B cell (primary cell): Measurements from ENCODE around the gene FOXP3. TPM values are rescaled to one million over a fixed set of nuclear protein-coding genes. Genes with fewer than 3 reads are reported as not detected.

Source experiments
- ATAC-seq: fragments of 200-7000 bp; cut with Tn5 transposase; one replicate; pipeline ENCODE4 v1.10.0; 2021; ENCODE audit warnings: low read depth, mild to moderate bottlenecking, moderate number of reproducible peaks, moderate library complexity
- CTCF ChIA-PET: fragments of 350-600 bp; sonication (Branson Sonifier 250); formaldehyde crosslinking; loops from one replicate; lab custom pipeline; 2021; ENCODE audit warnings: antibody characterized with exemption, inconsistent platforms; lab: Charles Lee
- POLR2A ChIA-PET: fragments of 350-600 bp; sonication (Branson Sonifier 250); formaldehyde crosslinking; loops from one replicate; lab custom pipeline; 2021; ENCODE audit warnings: antibody characterized with exemption; lab: Charles Lee
- DNase-seq: peaks from one replicate; pipeline ENCODE4 v3.0.0; 2013
- H2AFZ ChIP-seq: 2 replicates; pipeline ENCODE4 v1.6.1; 2012; ENCODE audit warnings: mild to moderate bottlenecking, low read depth, low read length; ENCODE audit not compliant: insufficient read depth, poor library complexity, severe bottlenecking
- H3K27ac ChIP-seq, 2 donors: 1 replicate in 1 of 2; 2 replicates in 1 of 2; pipeline ENCODE4 v1.5.1; 2012 to 2013; ENCODE audit warnings: low read length in 2 of 2, mild to moderate bottlenecking in 2 of 2, moderate library complexity in 1 of 2
- H3K27me3 ChIP-seq, 4 experiments: fragments of 200-600 bp in 1 of 4; sonication (generic) in 1 of 4; replicated peaks in 1 of 4; 1 replicate in 2 of 4; 2 replicates in 2 of 4; pipeline versions ENCODE4 v1.6.1 to v1.7.0; 2013 to 2016; ENCODE audit warnings: low read length in 3 of 4, mild to moderate bottlenecking in 2 of 4, mixed read lengths in 1 of 4, moderate library complexity in 1 of 4; ENCODE audit not compliant: insufficient read depth in 4 of 4, control insufficient read depth in 3 of 4; ENCODE audit errors: control extremely low read depth in 1 of 4
- H3K36me3 ChIP-seq, 2 experiments: replicated peaks in 1 of 2; 1 replicate in 1 of 2; 2 replicates in 1 of 2; pipeline versions ENCODE4 v1.6.1 to v1.7.1; 2013; ENCODE audit warnings: low read length in 1 of 2; ENCODE audit not compliant: insufficient read depth in 2 of 2, control insufficient read depth in 1 of 2; ENCODE audit errors: control extremely low read depth in 1 of 2, extremely low read depth in 1 of 2
- H3K4me1 ChIP-seq, 2 donors: fragments of 200-600 bp in 1 of 2; sonication (generic) in 1 of 2; 1 replicate in 1 of 2; 2 replicates in 1 of 2; pipeline versions ENCODE4 v1.5.1 to v1.6.1; 2013 to 2017; ENCODE audit warnings: low read length in 2 of 2; ENCODE audit not compliant: control insufficient read depth in 2 of 2, insufficient read depth in 2 of 2
- H3K4me2 ChIP-seq: replicated peaks from 2 replicates; pipeline ENCODE3; 2012; ENCODE audit warnings: mild to moderate bottlenecking, low read depth, low read length; ENCODE audit not compliant: poor library complexity, severe bottlenecking
- H3K4me3 ChIP-seq, 5 experiments: fragments of 200-600 bp in 1 of 5; sonication (generic) in 1 of 5; 1 replicate in 3 of 5; 2 replicates in 2 of 5; pipeline versions ENCODE4 v1.5.1 to v1.7.0; 2011 to 2016; ENCODE audit warnings: low read length in 4 of 5, mild to moderate bottlenecking in 4 of 5, low read depth in 2 of 5, control low read depth in 1 of 5, moderate library complexity in 1 of 5; ENCODE audit not compliant: insufficient read depth in 1 of 5; ENCODE audit errors: control extremely low read depth in 1 of 5, extremely low read depth in 1 of 5
- H3K79me2 ChIP-seq: fragments of 200-600 bp; sonication (generic); one replicate; pipeline ENCODE4 v1.6.0; 2016; ENCODE audit warnings: low read length; ENCODE audit not compliant: control insufficient read depth, insufficient read depth
- H3K9ac ChIP-seq: fragments of 200-600 bp; sonication (generic); 2 replicates; pipeline ENCODE4 v1.6.1; 2017; ENCODE audit warnings: mild to moderate bottlenecking, low read length, moderate library complexity
- H3K9me3 ChIP-seq, 3 donors: one replicate each; pipeline versions ENCODE4 v1.6.1 to v1.7.1; 2013; ENCODE audit warnings: low read length in 2 of 3; ENCODE audit not compliant: control insufficient read depth in 2 of 3, insufficient read depth in 1 of 3; ENCODE audit errors: control extremely low read depth in 1 of 3
- H4K20me1 ChIP-seq: 2 replicates; pipeline ENCODE4 v1.6.0; 2012; ENCODE audit warnings: mild to moderate bottlenecking, low read length; ENCODE audit not compliant: insufficient read depth, control insufficient read depth, poor library complexity, severe bottlenecking
- H3K27ac Mint-ChIP-seq: one replicate; pipeline ENCODE4 v1.8.0; 2021; ENCODE audit warnings: mixed read lengths
- H3K27me3 Mint-ChIP-seq: one replicate; pipeline ENCODE4 v1.8.0; 2021; ENCODE audit warnings: mixed read lengths
- H3K4me1 Mint-ChIP-seq: one replicate; pipeline ENCODE4 v1.8.0; 2021; ENCODE audit warnings: mixed read lengths
- H3K4me3 Mint-ChIP-seq: one replicate; pipeline ENCODE4 v1.8.0; 2021; ENCODE audit warnings: mixed read lengths
- H3K9me3 Mint-ChIP-seq: one replicate; pipeline ENCODE4 v1.8.0; 2022; ENCODE audit warnings: mixed read lengths; ENCODE audit not compliant: insufficient read depth
- EZH2 ChIP-seq: IDR thresholded peaks from 2 replicates; pipeline ENCODE4 v1.6.1; 2012; ENCODE audit warnings: borderline replicate concordance, low read depth, mild to moderate bottlenecking, moderate library complexity, low read length; ENCODE audit not compliant: insufficient read depth, poor library complexity, severe bottlenecking
- WGBS: methylation state at CpG from one replicate; pipeline ENCODE4 v1.1.5; 2013; ENCODE audit warnings: missing lambda C conversion rate; ENCODE audit not compliant: insufficient coverage; 5-methylcytosine and 5-hydroxymethylcytosine counted together
- intact Hi-C: fragments of 100-400 bp; cut with micrococcal nuclease; formaldehyde crosslinking; loops from one replicate; pipeline ENCODE4 v1.10.0; 2022
- polyA plus RNA-seq: library from polyadenylated mRNA; depleted of rRNA; stranded (reverse); fragments of >200 nt; gene quantifications from 2 replicates; pipeline ENCODE4 v1.2.3, GENCODE V29; 2012
- total RNA-seq, 2 donors: library from RNA; stranded (reverse); fragments of 120-200 nt in 1 of 2; gene quantifications; 1 replicate in 1 of 2; 2 replicates in 1 of 2; pipeline versions ENCODE4 v1.2.3 to v1.2.4, GENCODE V29; 2013 to 2022
- TF ChIP-seq, protein P1 (sequence below): fragments of 200-600 bp; IDR thresholded peaks from one replicate; pipeline ENCODE4 v1.8.0; 2022; ENCODE audit warnings: antibody characterized with exemption, mild to moderate bottlenecking

Gene FOXP3
- total and polyA plus RNA-seq, 2 donors (not counting 1 experiment from before 2014, with no cell fraction given): 0.03 TPM; not detected in 1

DNA sequence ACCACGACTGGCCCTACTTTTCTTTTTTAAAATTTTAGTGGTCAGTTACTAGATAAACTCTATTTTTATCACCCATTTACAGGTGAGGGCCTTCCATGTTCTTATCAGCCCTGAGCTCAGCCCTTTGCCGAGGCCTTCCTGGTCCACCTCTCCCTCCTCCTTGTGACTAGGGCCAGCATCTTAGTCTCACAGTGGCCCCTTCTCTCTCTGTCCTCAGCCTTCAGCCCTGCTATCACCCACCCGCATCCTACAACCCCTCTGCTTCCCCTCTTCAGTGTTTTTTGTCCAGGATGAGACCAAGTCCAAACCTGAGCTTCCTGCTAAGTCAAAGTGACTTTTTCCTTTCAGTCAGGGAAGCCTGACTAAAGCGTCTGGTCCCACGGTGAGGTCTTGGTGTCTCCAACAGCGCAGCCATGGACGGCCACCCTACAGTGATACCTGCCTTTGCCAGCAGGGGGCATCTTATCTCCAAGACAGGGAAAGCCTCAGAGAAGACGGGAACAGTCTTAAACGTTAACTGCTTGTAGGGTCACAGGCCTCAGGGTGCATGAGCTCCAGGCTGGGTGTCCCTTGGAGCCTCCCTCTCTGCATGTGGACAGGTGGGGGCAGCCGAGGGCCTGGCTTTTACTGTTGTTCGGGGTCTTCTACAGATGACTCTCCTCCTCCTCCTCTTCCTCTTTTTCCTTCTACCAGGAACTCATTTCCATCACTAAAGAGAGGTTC lies 27.3 kb upstream of the FOXP3 start:
- ChIA-PET CTCF (interaction anchor here (0.5 to 0.6 kb wide), 2 partner anchors 9 to 18 kb away, joined by 3 read pairs; no protein-coding TSS in a partner anchor), POLR2A (no interaction called here)
- peaks cover 0 to 9% of the 10 kb centered on the region in 2 donors for H3K4me1 ChIP-seq
- Mint-ChIP-seq H3K4me3 (no peak overlapping the region), H3K9me3 (no peaks in the 10 kb centered on the region), H3K4me1 (no peaks in the 10 kb centered on the region), H3K27me3 (no peaks in the 10 kb centered on the region), H3K27ac (no peak overlapping the region)
- peak overlapping the region; percentile 14 for H3K4me2 ChIP-seq
- intact Hi-C loops: loop anchor here (2.0 kb wide), 1 partner anchor 463 kb away; no protein-coding TSS in a partner anchor
- H3K36me3 ChIP-seq: no peaks in the 10 kb centered on the region
- WGBS: 28% methylated on average over 6 of the region's 11 CpGs
- H3K4me3 ChIP-seq: no peak overlapping the region
- H3K79me2 ChIP-seq: no peaks in the 10 kb centered on the region
- H3K27me3 ChIP-seq: no peaks in the 10 kb centered on the region
- H2AFZ ChIP-seq: no peak overlapping the region
- H3K9ac ChIP-seq: no peak overlapping the region
- no peaks in the 10 kb centered on the region for H3K9me3 ChIP-seq
- H4K20me1 ChIP-seq: no peaks in the 10 kb centered on the region
- TF ChIP-seq EZH2: no peak
- TF ChIP-seq, protein P1, sequence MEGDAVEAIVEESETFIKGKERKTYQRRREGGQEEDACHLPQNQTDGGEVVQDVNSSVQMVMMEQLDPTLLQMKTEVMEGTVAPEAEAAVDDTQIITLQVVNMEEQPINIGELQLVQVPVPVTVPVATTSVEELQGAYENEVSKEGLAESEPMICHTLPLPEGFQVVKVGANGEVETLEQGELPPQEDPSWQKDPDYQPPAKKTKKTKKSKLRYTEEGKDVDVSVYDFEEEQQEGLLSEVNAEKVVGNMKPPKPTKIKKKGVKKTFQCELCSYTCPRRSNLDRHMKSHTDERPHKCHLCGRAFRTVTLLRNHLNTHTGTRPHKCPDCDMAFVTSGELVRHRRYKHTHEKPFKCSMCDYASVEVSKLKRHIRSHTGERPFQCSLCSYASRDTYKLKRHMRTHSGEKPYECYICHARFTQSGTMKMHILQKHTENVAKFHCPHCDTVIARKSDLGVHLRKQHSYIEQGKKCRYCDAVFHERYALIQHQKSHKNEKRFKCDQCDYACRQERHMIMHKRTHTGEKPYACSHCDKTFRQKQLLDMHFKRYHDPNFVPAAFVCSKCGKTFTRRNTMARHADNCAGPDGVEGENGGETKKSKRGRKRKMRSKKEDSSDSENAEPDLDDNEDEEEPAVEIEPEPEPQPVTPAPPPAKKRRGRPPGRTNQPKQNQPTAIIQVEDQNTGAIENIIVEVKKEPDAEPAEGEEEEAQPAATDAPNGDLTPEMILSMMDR: peak; percentile 55
- ATAC-seq: peak; percentile 49
- peak; percentile 56 for DNase-seq
- H3K27ac ChIP-seq: no peak overlapping the region

DNA sequence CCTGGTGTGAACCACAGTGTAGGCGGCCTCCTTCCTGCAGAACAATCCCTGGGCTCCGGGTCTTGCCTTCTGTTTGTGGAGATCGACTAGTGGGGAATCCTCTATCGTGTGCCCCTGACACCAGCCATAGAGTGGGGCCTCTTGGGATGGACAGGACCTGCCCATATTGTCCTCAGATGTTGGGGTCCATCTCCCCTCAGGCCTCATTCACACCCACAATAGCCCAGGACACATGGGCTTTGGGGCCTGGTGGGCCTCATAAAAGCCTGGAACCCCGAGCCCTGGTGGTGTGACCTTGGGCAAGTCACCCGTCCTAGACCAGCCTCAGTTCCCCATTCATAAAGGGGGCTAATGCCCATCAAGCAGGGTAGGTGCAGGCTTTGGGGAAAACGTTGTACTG lies 25.7 kb upstream of the FOXP3 start:
- Histone ChIP-seq H3K36me3 (no peaks in the 10 kb centered on the region), H3K4me1 (peaks cover 0 to 9% of the 10 kb centered on the region in 2 donors), H3K9me3 (no peaks in the 10 kb centered on the region), H4K20me1 (no peaks in the 10 kb centered on the region), H3K4me3 (no peak overlapping the region), H3K27ac (no peak overlapping the region), H3K79me2 (no peaks in the 10 kb centered on the region), H3K4me2 (no peak overlapping the region), H3K9ac (no peak overlapping the region), H3K27me3 (no peaks in the 10 kb centered on the region), H2AFZ (no peak overlapping the region)
- POLR2A ChIA-PET: no interaction called here
- Mint-ChIP-seq H3K27ac (no peak overlapping the region), H3K4me1 (no peaks in the 10 kb centered on the region), H3K27me3 (no peaks in the 10 kb centered on the region), H3K9me3 (no peaks in the 10 kb centered on the region), H3K4me3 (no peak overlapping the region)
- intact Hi-C loops: no loop called here
- TF ChIP-seq, protein P1: no peak
- no peak for TF ChIP-seq EZH2
- ATAC-seq: no peak
- no peak for DNase-seq
- CTCF ChIA-PET: no interaction called here
- 87% methylated on average over 4 of the region's 7 CpGs for whole genome bisulfite sequencing
